K562 (cell line): Measurements from ENCODE around the gene SESN2. TPM values are rescaled to one million over a fixed set of nuclear protein-coding genes. Genes with fewer than 3 reads are reported as not detected.

Experiments used
- ATAC-seq: fragments of 200-7000 bp; cut with Tn5 transposase; 3 replicates; pipeline ENCODE4 v1.9.1; 2020; ENCODE audit warnings: moderate library complexity
- BruUV-seq: library from RNA; stranded (reverse); fragments of 400-500 nt; replicated peaks from 2 replicates; lab custom pipeline; 2021; lab: Mats Ljungman, UMichigan
- CTCF ChIA-PET: fragments of 300-600 bp; formaldehyde crosslinking; extraction: SDS; loops from one replicate; lab custom pipeline; 2021; ENCODE audit warnings: low intra/inter-chr PET ratio; lab: Yijun Ruan, JAX
- POLR2A ChIA-PET: fragments of 300-600, 350-650 bp; sonication (Branson Sonifier 250); formaldehyde crosslinking; extraction: SDS; loops from one replicate; lab custom pipeline; 2021; ENCODE audit warnings: antibody characterized with exemption, inconsistent platforms; lab: Yijun Ruan, JAX
- DNase-seq, 4 experiments: peaks; one replicate each; pipeline versions ENCODE4 v3.0.0 to v3.0.0-alpha.2; 2011 to 2018; ENCODE audit warnings: low spot score in 3 of 4, mixed read lengths in 3 of 4; ENCODE audit errors: extremely low read depth in 1 of 4
- FAIRE-seq: peaks from 2 replicates; lab custom pipeline; 2011; peaks lifted over from hg19 to GRCh38; lab: Jason Lieb, UNC
- H2AFZ ChIP-seq: 2 replicates; pipeline ENCODE4 v1.6.0; 2011; ENCODE audit warnings: low read depth, low read length, control low read depth, inconsistent platforms
- H3K27ac ChIP-seq: fragments of 200-600 bp; 3 replicates; pipeline ENCODE4 v1.8.0; 2011; ENCODE audit warnings: low read depth, mild to moderate bottlenecking, control low read depth, inconsistent platforms, low read length, moderate library complexity, mixed read lengths; ENCODE audit errors: extremely low read depth
- H3K27me3 ChIP-seq, 2 experiments: fragments of 300-600 bp in 1 of 2; 2 replicates in 1 of 2; 3 replicates in 1 of 2; pipeline versions ENCODE4 v1.6.0 to v1.8.0; 2011; ENCODE audit warnings: inconsistent platforms in 2 of 2, low read length in 2 of 2, mild to moderate bottlenecking in 1 of 2, mixed read lengths in 1 of 2, moderate library complexity in 1 of 2; ENCODE audit not compliant: control insufficient read depth in 2 of 2, insufficient read depth in 2 of 2
- H3K36me3 ChIP-seq: fragments of 300-600 bp; 3 replicates; pipeline ENCODE4 v1.8.0; 2011; ENCODE audit warnings: mild to moderate bottlenecking, low read length, inconsistent platforms; ENCODE audit not compliant: control insufficient read depth, insufficient read depth
- H3K4me1 ChIP-seq, 2 experiments: fragments of 200-600 bp in 1 of 2; replicated peaks in 1 of 2; 2 replicates in 1 of 2; 3 replicates in 1 of 2; pipeline versions ENCODE4 v1.5.1 to v1.8.0; 2011; ENCODE audit warnings: inconsistent platforms in 2 of 2, low read length in 2 of 2, mild to moderate bottlenecking in 1 of 2, mixed read lengths in 1 of 2, moderate library complexity in 1 of 2; ENCODE audit not compliant: control insufficient read depth in 2 of 2, insufficient read depth in 2 of 2
- H3K4me2 ChIP-seq: 2 replicates; pipeline ENCODE4 v1.6.1; 2011; ENCODE audit warnings: low read length, control low read depth, inconsistent platforms, mixed read lengths; ENCODE audit not compliant: insufficient read depth
- H3K4me3 ChIP-seq: fragments of 200-600 bp; sonication (generic), shearing (Covaris generic); 2 replicates; pipeline ENCODE4 v1.5.1; 2016; ENCODE audit warnings: control low read depth, inconsistent platforms
- H3K79me2 ChIP-seq: fragments of 200-600 bp; 3 replicates; pipeline ENCODE4 v1.8.0; 2011; ENCODE audit warnings: low read length, inconsistent platforms; ENCODE audit not compliant: control insufficient read depth, insufficient read depth
- H3K9ac ChIP-seq, 2 experiments: 2 replicates each; pipeline versions ENCODE4 v1.6.0 to v1.6.1; 2011; ENCODE audit warnings: low read depth in 2 of 2, low read length in 2 of 2, control low read depth in 1 of 2, inconsistent platforms in 1 of 2, mild to moderate bottlenecking in 1 of 2, mixed read lengths in 1 of 2; ENCODE audit not compliant: insufficient read depth in 1 of 2
- H3K9me1 ChIP-seq: one replicate; pipeline ENCODE4 v1.6.0; 2011; ENCODE audit warnings: inconsistent platforms, mild to moderate bottlenecking, low read length, moderate library complexity; ENCODE audit not compliant: control insufficient read depth, insufficient read depth
- H3K9me3 ChIP-seq: replicated peaks from 2 replicates; pipeline ENCODE4 v1.5.1; 2011; ENCODE audit warnings: low read depth, low read length, inconsistent platforms; ENCODE audit not compliant: control insufficient read depth, insufficient read depth
- H4K20me1 ChIP-seq: replicated peaks from 2 replicates; pipeline ENCODE4 v1.6.1; 2011; ENCODE audit warnings: low read length, inconsistent platforms, mixed read lengths; ENCODE audit not compliant: control insufficient read depth, insufficient read depth
- CCNT2 ChIP-seq: IDR thresholded peaks from 2 replicates; pipeline ENCODE4 v1.6.1; 2011; ENCODE audit warnings: borderline replicate concordance, low read depth, mild to moderate bottlenecking, moderate library complexity, mixed read lengths, low read length; ENCODE audit not compliant: insufficient read length; ENCODE audit errors: extremely low read depth
- CHAMP1 ChIP-seq: fragments of 450-650 bp; IDR thresholded peaks from 2 replicates; pipeline ENCODE4 v1.6.1; 2016; ENCODE audit warnings: mild to moderate bottlenecking
- NFRKB ChIP-seq: fragments of 450-650 bp; IDR thresholded peaks from 2 replicates; pipeline ENCODE4 v1.6.1; 2016; ENCODE audit warnings: low read depth
- RBM22 ChIP-seq: fragments of 200-400 bp; formaldehyde crosslinking; IDR thresholded peaks from 2 replicates; pipeline ENCODE4 v1.6.1; 2018; ENCODE audit warnings: low read length, low read depth; ENCODE audit not compliant: poor library complexity, severe bottlenecking
- RFX1 ChIP-seq: fragments of 450-650 bp; IDR thresholded peaks from 2 replicates; pipeline ENCODE4 v1.6.1; 2016; ENCODE audit warnings: mild to moderate bottlenecking, moderate library complexity
- U2AF1 ChIP-seq: fragments of 200-400 bp; formaldehyde crosslinking; optimal IDR thresholded peaks from 2 replicates; pipeline ENCODE3; 2017; ENCODE audit warnings: mild to moderate bottlenecking, low read depth, low read length, moderate library complexity
- ZBTB12 ChIP-seq: fragments of 250-450 bp; sonication (Bioruptor Pico); IDR thresholded peaks from 2 replicates; pipeline ENCODE4 v1.4.0; 2020
- ZHX1 ChIP-seq: fragments of 150-350 bp; conservative IDR thresholded peaks from 2 replicates; pipeline ENCODE4 v1.6.1; 2014; ENCODE audit warnings: low read length
- ZNF644 ChIP-seq: fragments of 200-800 bp; sonication (Bioruptor generic); IDR thresholded peaks from 2 replicates; pipeline ENCODE4 v1.6.1; 2016; ENCODE audit warnings: low read depth, missing genetic modification characterization, missing compliant biosample characterization
- in situ Hi-C: fragments of 300-500 bp; cut with MboI; formaldehyde crosslinking; loops from 4 replicates; pipeline ENCODE4 v1.15.0; 2018; ENCODE audit warnings: inconsistent platforms, mixed read lengths
- intact Hi-C: fragments of 100-400 bp; cut with micrococcal nuclease; formaldehyde crosslinking; loops from 2 replicates; pipeline ENCODE4 v1.14.2; 2022
- polyA plus RNA-seq, 8 experiments: library from polyadenylated mRNA; depleted of rRNA in 4 of 8; stranded (reverse) in 5 of 8; unstranded in 3 of 8; fragments of >200 nt; fragmentation: Nextera tagmentation in 2 of 8; fragmentation: Illumina TruSeq in 1 of 8; extraction: Ambion mirVana in 2 of 8; extraction: Trizol in 1 of 8; gene quantifications; 2 replicates each; pipeline versions ENCODE4 v1.2.1 to v1.2.3, GENCODE V29; 2011 to 2014; ENCODE audit warnings: inconsistent platforms in 1 of 8, missing spikeins in 1 of 8
- total RNA-seq, 7 experiments: library from RNA; depleted of rRNA in 6 of 7; stranded (reverse); fragments of >200 nt in 6 of 7; fragmentation: Illumina TruSeq in 2 of 7; extraction: Trizol in 2 of 7; gene quantifications; 2 replicates each; pipeline versions ENCODE4 v1.2.1 to v1.2.3, GENCODE V29; 2011 to 2021; ENCODE audit warnings: low replicate concordance in 1 of 7
- TF ChIP-seq, protein P1 (sequence below): fragments of 250-450 bp; sonication (Bioruptor Pico); IDR thresholded peaks from 2 replicates; pipeline ENCODE4 v1.5.0; 2020; ENCODE audit warnings: mild to moderate bottlenecking
- TF ChIP-seq, protein P2 (sequence below): sonication (generic); formaldehyde crosslinking; IDR thresholded peaks from 2 replicates; pipeline ENCODE4 v1.9.0; 2022; ENCODE audit warnings: mild to moderate bottlenecking, missing genetic modification reagents

SESN2 gene
- total and polyA plus RNA-seq, 9 of the 15 experiments (the other 6 are each of a cell fraction or from before 2014, with no cell fraction given): 3.7 to 71.3 (median 16.8) TPM

DNA sequence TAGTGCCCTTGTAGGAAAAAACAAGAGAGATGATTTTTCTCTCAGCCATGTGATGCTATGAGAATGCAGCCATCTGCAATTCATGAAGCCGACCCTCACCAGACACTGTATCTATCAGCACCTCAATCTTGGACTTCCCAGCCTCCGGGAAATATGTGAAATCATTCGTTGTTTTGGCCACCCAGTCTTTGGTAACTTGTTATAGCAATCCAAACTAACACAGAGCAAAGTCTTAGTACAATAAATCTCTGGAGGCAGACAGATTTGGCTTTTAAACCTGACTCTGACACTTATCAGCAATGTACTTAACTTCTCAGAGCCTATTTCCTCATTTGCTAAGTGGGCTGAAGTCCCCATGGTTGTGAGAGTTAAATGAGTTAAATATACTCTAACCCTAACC lies 64.4 kb downstream of the SESN2 start (continued):
- TF ChIP-seq CHAMP1 (no peak), RBM22 (no peak), ZNF644 (tag) (no peak)
- TF ChIP-seq, protein P1, sequence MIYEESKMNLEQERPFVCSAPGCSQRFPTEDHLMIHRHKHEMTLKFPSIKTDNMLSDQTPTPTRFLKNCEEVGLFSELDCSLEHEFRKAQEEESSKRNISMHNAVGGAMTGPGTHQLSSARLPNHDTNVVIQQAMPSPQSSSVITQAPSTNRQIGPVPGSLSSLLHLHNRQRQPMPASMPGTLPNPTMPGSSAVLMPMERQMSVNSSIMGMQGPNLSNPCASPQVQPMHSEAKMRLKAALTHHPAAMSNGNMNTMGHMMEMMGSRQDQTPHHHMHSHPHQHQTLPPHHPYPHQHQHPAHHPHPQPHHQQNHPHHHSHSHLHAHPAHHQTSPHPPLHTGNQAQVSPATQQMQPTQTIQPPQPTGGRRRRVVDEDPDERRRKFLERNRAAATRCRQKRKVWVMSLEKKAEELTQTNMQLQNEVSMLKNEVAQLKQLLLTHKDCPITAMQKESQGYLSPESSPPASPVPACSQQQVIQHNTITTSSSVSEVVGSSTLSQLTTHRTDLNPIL (CRISPR knock-in tag): no peak
- TF ChIP-seq, protein P2, sequence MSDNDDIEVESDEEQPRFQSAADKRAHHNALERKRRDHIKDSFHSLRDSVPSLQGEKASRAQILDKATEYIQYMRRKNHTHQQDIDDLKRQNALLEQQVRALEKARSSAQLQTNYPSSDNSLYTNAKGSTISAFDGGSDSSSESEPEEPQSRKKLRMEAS: no peak
- TF ChIP-seq, all 486 proteins: peak for 8

DNA sequence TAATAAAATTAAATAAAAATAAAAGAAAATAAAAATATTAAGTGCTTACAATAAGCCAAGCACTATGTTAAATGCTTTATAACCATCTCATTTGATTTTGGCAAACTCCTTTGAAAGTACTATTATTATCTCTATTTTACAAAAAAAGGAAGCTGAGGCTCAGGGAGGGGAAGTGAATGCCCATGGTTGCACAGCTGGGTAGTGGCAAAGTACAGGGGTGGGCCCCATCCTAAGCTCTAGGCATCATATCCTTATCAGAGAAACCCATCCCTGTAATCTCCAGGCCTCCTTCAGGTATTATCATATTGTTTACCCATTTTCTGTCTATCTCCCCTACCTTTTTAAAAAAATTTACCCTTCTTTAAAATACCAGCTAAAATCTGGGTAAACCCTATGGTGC lies 67.2 kb downstream of the SESN2 start:
- no peaks in the 10 kb centered on the region for H3K27me3 ChIP-seq
- H3K36me3 ChIP-seq: peaks cover 13% of the 10 kb centered on the region; the same call in 2 of the 3 replicates
- TF ChIP-seq NFRKB: no peak
- TF ChIP-seq ZBTB12 (CRISPR knock-in tag): no peak
- no peak for TF ChIP-seq U2AF1
- TF ChIP-seq CCNT2: no peak
- TF ChIP-seq ZHX1: no peak
- no peak for TF ChIP-seq RFX1
- H3K9ac ChIP-seq: no peak overlapping the region
- H3K79me2 ChIP-seq: peaks cover 29% of the 10 kb centered on the region
- no peak overlapping the region for H3K4me3 ChIP-seq
- BruUV-seq: no TSS peak
- in situ Hi-C loops: no loop called here
- no peaks in the 10 kb centered on the region for H3K9me3 ChIP-seq
- ChIA-PET CTCF (no interaction called here), POLR2A (interaction anchor here (0.6 to 6.4 kb wide), 12 partner anchors 11 to 255 kb away, joined by 3 to 102 read pairs (median 6); partner anchors contain the start of gene RCC1)
- FAIRE-seq (no peak), ATAC-seq (no peak), DNase-seq (no peak)
- H3K4me1 ChIP-seq: peaks cover 17 to 22% of the 10 kb centered on the region in 2 experiments
- peaks cover 3% of the 10 kb centered on the region for H3K9me1 ChIP-seq
- H4K20me1 ChIP-seq: no peaks in the 10 kb centered on the region
- no peak overlapping the region for H3K27ac ChIP-seq
- intact Hi-C loops: loop anchor here (5.0 kb wide), 2 partner anchors 64 to 79 kb away; no protein-coding TSS in a partner anchor
- no peak overlapping the region for H3K4me2 ChIP-seq
- H2AFZ ChIP-seq: no peak overlapping the region
